Renal pelvis (tissue), 12 donors: ENCODE data around the gene CARM1. TPM values are rescaled to one million over a fixed set of nuclear protein-coding genes. Genes with fewer than 3 reads are reported as not detected.
"Not testable (repeated sequence)": the region's sequence is repeated elsewhere in the genome, so short reads cannot be mapped to it uniquely, and the experiment has no call there.

ENCODE experiments used
- DNase-seq: peaks from one replicate; pipeline ENCODE4 v3.0.0-alpha.2; 2013
- long read RNA-seq, 16 experiments: transcript quantifications; one replicate each; lab custom pipeline, GENCODE V29; 2026
- polyA plus RNA-seq, 3 donors: library from polyadenylated mRNA; unstranded; fragments of 120-200 nt; gene quantifications; one replicate each; pipeline ENCODE4 v1.2.1, GENCODE V29; 2013; ENCODE audit not compliant: insufficient read length in 3 of 3

The CARM1 gene
- polyA plus RNA-seq, result 10 to 100 TPM; 50.7 to 52.2 (median 51.9) TPM
- long read RNA-seq, donor 1, partial matches to known transcripts, result 10 of 16 reads
- long read RNA-seq, donor 1, other reads (novel, unspliced or antisense), result 0 of 16 reads
- long read RNA-seq, donor 2, transcript CARM1-202 (15 exons, 2,722 nt), result major isoform, 5 of 9 reads
- long read RNA-seq, donor 2, partial matches to known transcripts, result 0 of 9 reads
- long read RNA-seq, donor 2, other reads (novel, unspliced or antisense), result 0 of 9 reads
- long read RNA-seq, donor 3, partial matches to known transcripts, result 0 of 6 reads
- long read RNA-seq, donor 3, other reads (novel, unspliced or antisense), result 0 of 6 reads
- long read RNA-seq, donor 4, partial matches to known transcripts, result 17 of 32 reads
- long read RNA-seq, donor 4, other reads (novel, unspliced or antisense), result 10 of 32 reads
- long read RNA-seq, donor 5, partial matches to known transcripts, result 0 of 1 reads
- long read RNA-seq, donor 5, other reads (novel, unspliced or antisense), result 0 of 1 reads
- long read RNA-seq, donor 6, partial matches to known transcripts, result 5 of 10 reads
- long read RNA-seq, donor 6, other reads (novel, unspliced or antisense), result 0 of 10 reads
- long read RNA-seq, donor 7, transcript CARM1-202 (15 exons, 2,722 nt), result major isoform, 10 of 50 reads
- long read RNA-seq, donor 7, partial matches to known transcripts, result 16 of 50 reads
- long read RNA-seq, donor 7, other reads (novel, unspliced or antisense), result 21 of 50 reads
- long read RNA-seq, donor 8, partial matches to known transcripts, result 0 of 4 reads
- long read RNA-seq, donor 8, other reads (novel, unspliced or antisense), result 0 of 4 reads
- long read RNA-seq, donor 9, transcript CARM1-202 (15 exons, 2,722 nt), result major isoform, 6 of 19 reads
- long read RNA-seq, donor 9, partial matches to known transcripts, result 0 of 19 reads
- long read RNA-seq, donor 9, other reads (novel, unspliced or antisense), result 9 of 19 reads
- long read RNA-seq, donor 10, partial matches to known transcripts, result 0 of 5 reads
- long read RNA-seq, donor 10, other reads (novel, unspliced or antisense), result 0 of 5 reads
- long read RNA-seq, donor 11, transcript CARM1-202 (15 exons, 2,722 nt), result minor isoform, 5 of 23 reads
- long read RNA-seq, donor 11, transcript CARM1-201 (16 exons, 3,330 nt), result major isoform, 6 of 23 reads
- long read RNA-seq, donor 11, partial matches to known transcripts, result 6 of 23 reads
- long read RNA-seq, donor 11, other reads (novel, unspliced or antisense), result 6 of 23 reads
- long read RNA-seq, donor 12, transcript CARM1-201 (16 exons, 3,330 nt), result minor isoform, 5 of 49 reads
- long read RNA-seq, donor 12, transcript CARM1-202 (15 exons, 2,722 nt), result major isoform, 12 of 49 reads
- long read RNA-seq, donor 12, partial matches to known transcripts, result 18 of 49 reads
- long read RNA-seq, donor 12, other reads (novel, unspliced or antisense), result 14 of 49 reads
- long read RNA-seq, donor 13, partial matches to known transcripts, result 6 of 10 reads
- long read RNA-seq, donor 13, other reads (novel, unspliced or antisense), result 0 of 10 reads
- long read RNA-seq, donor 14, result 0 reads
- long read RNA-seq, donor 15, result 0 reads
- long read RNA-seq, donor 16, transcript CARM1-202 (15 exons, 2,722 nt), result major isoform, 9 of 12 reads
- long read RNA-seq, donor 16, partial matches to known transcripts, result 0 of 12 reads
- long read RNA-seq, donor 16, other reads (novel, unspliced or antisense), result 0 of 12 reads

- DNase-seq, result peak; percentile 97
Measured at GRCh38 chr19:10870955-10871603, at the start of gene CARM1. CARM1 (plus strand) TSS chr19:10871553; CDS start chr19:10871703, 150 bp downstream.

DNA sequence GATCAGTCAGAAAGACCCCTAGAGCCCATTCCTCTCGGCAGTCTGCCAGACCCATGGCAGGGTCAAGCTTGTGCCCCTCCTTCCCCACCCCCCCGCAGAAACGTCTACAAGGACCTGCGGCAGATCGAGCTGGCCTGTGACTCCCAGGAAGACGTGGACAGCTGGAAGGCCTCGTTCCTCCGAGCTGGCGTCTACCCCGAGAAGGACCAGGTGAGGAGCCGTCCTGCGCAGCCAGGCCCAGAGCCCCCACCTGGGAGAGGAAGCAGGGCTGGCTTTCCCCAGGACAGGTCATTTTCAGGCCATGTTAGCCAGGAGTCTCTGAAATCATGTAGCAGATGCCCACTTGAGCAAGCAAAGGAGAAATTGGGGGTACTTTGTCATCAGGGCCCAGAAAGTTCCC, 47.7 kb upstream of the CARM1 start:
- DNase-seq, result no peak

- no peak for DNase-seq
Measured at GRCh38 chr19:10826231-10826630, 45.1 kb upstream of the CARM1 start.

- DNase-seq, result no peak
Measured at GRCh38 chr19:10826846-10827245, 44.5 kb upstream of the CARM1 start.

DNA sequence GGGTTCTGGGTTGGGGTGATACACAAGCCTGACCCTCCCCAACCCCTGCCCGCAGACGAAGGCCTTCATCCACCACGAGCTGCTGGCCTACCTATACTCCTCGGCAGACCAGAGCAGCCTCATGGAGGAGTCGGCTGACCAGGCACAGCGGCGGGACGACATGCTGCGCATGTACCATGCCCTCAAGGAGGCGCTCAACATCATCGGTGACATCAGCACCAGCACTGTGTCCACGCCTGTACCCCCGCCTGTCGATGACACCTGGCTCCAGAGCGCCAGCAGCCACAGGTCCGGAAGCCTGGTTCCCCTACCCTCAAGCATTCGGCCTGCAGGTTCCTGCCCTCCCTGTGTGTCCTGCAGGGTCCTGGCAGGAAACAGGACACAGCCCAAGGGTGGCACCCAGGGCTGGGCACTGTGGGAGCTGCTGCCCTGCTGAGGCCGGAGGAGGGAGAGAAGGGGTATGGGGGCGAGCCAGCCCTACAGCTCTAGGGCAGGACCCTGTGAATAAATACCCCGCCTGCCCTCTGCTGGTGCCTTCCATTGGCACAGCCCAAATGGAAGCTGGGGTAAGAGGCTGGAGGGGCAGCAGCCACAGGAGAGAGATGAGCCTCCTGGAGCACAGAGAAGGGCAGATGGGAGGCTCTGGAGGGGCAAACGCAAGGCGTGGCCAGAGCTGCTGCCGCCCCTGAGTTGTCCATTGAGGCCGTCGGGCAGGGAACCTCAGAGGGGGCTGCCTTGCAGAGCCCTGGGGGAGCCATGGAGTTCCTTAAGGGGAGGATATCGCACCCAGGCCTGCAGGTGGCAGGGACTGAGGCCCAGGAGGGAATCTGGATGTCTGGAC, 42.2 kb upstream of the CARM1 start:
- DNase-seq, result no peak

GRCh38 chr19:10829967-10830366, 41.4 kb upstream of the CARM1 start:
- DNase-seq, result no peak

DNA sequence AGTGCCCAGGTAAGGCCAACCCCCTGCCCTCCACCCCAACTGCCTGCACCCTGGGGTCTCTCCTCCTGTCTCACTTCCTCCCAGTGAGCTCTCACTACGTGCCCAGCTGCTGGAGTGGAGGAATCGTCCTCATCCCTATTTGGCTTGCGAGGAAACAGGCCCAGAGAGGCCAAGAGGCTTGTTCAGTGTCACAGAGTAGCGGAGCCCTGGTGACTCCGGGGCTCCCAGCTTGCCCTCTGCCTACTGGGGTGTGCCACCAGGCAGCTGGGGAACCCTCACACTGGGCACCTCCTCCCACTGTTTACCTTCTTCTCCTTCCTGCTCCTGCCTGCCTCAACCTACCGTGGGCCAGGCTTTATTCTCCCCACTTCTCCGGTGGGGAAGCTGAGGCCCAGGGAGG, 41.0 kb upstream of the CARM1 start:
- DNase-seq, result no peak

DNA sequence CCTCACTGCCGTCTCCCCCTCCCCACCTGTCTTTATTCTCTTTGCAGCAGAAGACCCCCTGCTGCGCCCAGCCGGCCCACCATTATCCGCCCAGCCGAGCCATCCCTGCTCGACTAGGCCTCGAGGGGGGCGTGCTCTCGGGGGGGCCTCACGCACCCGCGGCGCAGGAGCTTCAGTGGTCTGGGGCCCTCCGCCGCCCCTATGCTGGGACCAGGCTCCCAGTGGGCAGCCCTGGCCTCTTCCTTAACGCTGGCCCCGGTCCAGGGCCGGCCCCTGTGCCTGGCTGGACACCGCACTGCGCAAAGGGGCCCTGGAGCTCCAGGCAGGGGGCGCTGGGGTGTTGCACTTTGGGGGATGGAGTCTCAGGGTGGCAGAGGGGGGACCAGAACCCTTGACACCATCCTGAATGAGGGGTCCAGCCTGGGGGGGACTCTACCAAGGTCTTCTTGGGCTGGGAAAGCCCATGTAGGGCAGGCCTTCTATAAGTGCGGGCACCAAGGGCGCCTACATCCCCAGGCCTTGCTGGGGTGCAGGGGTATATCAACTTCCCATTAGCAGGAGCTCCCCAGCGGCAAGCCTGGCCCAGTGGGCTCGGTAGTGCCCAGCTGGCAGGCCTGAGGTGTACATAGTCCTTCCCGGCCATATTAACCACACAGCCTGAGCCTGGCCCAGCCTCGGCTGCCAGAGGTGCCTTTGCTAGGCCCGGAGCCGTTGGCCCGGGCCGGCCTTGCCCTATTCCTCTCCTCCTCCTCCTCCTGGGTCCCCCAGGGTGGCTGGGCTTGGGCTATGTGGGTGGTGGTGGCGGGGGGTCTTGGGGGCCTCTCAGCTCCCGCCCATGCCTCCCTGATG, 40.2 kb upstream of the CARM1 start:
- DNase-seq, result no peak

- DNase-seq, result peak; percentile 22
Measured at GRCh38 chr19:10831987-10832938, 39.1 kb upstream of the CARM1 start.

DNA sequence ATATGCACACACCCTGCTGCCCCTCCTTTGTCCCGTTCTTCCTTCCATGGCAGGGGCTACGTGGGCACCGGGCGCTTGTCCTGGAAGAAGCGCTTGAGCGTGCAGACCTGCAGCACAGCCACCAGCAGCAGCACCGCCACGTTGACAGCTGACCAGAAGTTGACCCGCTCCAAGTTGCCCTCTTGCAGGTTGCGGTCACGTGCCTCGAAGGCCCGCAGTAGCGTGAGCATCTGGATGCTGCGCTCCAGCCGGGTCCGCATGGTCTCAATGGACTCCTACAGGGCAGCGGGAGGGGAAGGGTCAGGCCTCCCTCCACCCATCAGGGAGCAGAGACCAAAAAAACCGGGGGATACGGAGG, 38.4 kb upstream of the CARM1 start:
- no peak for DNase-seq

DNA sequence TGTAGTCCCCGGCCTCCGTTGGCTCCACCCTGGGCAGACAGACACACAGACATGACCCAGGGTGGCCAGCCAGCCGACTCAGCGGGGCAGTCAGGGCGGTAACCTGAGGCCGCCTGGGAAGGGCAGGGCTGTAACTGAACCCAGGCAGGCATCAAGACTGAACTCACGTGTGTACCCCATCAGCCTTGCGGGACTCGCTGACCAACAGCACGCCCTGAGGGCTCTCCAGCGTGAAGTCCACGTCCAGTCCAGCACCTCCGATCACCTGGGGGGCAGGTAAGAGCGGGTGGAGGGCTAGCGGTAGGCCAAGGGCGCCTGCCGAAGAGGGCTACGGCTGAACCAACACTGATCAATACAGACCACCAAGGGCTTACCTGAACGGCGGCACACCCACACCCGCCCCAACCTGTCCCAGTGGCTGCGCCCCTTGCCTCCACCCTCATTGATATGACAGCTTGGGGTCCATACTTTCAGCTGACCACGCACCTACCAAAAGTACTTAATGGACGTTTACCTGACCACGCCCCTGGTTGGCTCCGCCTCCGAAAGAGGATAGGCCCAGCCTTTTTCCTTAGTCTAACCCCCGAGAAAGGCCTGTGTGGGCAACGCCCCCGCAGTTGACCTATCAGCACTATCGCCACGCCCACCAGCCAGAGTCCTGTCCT, 36.1 kb upstream of the CARM1 start:
- DNase-seq, result no peak

- DNase-seq, result peak; percentile 99
Measured at GRCh38 chr19:10835754-10836478, 35.4 kb upstream of the CARM1 start, which contains the start of gene TMED1. TMED1 (minus strand) TSS chr19:10836212; CDS start chr19:10836191, 21 bp downstream.

DNA sequence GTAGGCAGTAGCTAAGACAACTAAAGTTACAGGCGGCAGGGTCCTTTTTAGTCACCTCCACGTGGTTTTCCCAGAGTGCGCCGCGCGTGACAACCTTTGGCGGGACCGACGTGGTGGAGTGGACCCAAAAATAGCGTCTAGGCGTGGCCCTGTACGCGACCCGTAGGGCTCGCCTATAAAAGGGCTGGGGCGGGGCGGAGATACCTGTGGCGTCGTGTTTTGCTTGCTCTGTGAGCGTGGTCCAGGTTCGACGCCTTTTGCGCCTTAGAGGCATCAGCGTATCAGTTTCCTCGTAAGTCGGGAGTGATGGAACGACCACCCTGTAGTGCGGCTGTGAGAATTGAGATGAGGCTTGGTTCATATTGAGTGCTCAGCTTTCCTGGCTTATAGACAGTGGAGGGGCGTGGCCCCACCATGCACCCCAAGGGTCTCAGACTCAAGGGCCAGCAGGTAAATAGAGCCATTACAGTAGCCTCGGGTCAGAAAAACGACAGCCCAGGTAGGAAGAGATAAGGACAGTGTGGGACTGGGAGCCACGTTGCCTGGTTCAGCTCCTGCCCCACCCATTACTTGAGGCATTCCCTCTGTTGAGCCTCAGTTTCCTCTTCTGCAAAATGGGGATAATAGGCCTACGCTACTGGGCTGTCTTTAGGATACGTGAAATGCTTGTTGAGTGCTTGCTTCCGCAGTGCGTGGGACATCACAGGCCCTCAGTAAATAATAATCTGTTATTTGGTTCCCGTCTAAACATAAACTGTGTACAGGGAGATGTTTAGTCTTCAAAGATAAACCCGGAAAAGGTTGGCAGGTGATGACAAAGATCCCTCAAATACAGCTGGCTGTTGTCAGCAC, 34.6 kb upstream of the CARM1 start:
- DNase-seq, result no peak

DNA sequence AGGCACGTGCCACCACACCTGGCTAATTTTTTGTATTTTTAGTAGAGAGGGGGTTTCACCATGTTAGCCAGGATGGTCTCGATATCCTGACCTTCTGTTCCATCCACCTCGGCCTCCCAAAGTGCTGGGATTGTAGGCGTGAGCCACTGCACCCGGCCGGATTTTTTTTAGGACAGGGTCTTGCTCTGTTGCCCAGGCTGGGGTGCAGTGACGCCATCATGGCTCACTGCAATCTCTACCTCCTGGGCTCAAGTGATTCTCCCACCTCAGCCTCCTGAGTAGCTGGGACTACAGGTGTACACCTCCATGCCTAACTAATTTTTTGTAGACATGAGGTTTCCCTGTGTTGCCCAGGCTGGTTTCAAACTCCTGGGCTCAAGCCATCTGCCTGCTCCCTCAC, 33.7 kb upstream of the CARM1 start:
- DNase-seq, result not testable (repeated sequence)

DNA sequence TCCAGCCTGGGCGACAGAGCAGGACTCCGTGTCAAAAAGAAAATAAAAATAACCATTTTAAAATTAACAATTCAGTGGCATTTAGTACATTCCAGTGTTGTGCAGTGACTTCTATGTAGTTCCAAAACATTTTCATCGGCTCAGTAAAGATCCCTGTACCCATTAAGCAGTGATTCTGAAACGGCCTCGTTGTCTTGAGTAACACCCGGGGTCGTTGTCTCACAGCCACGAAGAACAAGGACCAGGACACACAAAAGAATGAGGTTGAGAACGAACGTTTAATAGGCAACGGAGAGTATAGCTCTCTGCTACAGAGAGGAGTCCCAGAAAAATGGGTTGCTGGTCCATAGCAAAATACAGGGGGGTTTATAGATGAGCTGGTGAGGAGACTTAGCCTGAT, 33.0 kb upstream of the CARM1 start:
- DNase-seq, result no peak
